ENCODE results near the gene LENEP.

LENEP gene

DNA sequence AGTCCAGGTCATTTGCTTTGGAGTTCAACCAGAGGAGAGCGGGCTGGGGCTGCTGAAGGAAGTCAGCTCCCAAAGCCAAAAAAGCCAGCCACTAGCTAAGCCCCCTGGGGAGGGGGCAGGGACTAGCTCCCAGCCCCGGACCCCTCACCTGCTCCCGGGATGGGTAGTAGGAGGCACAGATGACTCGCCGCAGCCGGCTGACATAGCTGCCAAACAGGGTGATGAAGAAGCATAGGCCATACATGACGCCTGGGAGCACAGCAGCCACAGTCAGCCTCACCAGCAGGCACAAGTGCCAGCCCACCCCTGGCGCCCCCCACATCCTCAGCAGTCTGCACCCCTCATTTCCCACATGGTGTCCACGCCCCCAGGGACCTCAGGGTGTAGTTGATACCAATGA lies 32.8 kb downstream of the LENEP start:
- DNase-seq (ENCODE audit: low read depth in 1 of 2, low spot score in 1 of 2), result no peak

- DNase-seq (ENCODE audit: low read depth in 1 of 2, low spot score in 1 of 2), result no peak
These were observed 33.2 kb downstream of the LENEP start for GRCh38 chr1:155026588-155026987.

DNA sequence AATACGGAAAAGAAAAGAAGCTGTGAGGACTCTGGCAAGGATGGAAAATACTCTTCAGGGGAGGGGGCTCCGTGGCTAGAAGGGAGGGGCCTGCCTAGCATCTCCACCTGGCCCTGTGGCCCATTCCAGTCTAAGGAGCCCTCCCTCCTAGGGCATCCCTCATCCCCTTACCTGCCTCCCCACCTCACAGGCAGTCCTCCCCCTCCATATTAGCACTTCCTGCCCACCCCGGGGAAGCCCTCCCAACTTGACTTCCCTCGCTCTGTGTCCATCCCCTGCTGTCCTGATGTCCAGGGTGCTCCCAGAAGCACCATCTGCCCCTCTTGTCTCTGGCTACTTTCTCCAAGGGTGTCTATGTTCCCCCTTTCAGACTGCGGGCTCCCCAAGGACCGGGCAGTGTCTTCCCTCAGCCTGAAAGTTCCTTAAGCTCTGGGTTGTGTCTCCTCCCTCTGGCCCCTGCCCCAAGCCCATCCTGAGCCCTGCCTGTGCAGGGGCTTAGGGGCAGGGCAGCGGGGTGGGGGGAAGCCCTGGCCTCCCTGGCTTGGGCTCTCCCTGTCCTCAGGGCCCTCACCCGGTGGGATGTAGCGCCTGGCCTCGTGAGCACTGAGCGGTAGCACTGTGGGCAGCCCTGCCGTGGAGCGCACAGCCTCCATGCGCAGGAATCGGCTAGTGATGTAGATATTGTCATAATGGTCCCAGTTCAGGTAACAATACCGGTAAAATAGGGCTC lies 36.3 kb downstream of the LENEP start:
- no peak for DNase-seq (ENCODE audit: low read depth in 1 of 2, low spot score in 1 of 2)

GRCh38 chr1:155030243-155030795 lies 36.9 kb downstream of the LENEP start:
- no peak for DNase-seq (ENCODE audit: low read depth in 1 of 2, low spot score in 1 of 2)

DNA sequence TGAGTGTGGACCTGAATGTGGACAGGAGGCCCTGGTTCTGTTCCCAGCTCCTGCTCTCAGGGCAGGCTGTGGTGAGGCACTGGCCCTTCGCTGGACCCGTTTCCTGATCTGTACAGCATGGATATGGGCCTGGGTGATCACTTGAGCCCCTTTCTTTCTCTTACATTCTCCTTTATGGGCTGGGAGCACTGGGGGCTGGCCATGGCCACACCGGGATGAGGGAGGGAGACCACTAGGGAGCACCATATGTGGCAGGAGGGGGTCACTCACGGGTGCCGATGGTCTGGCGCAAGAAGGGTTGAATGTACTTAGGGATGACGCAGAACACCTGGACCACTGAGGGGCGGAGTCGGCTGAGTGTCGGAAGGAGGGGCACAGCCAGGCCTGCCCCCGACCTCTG lies 37.5 kb downstream of the LENEP start:
- no peak for DNase-seq (ENCODE audit: low read depth in 1 of 2, low spot score in 1 of 2)

DNA sequence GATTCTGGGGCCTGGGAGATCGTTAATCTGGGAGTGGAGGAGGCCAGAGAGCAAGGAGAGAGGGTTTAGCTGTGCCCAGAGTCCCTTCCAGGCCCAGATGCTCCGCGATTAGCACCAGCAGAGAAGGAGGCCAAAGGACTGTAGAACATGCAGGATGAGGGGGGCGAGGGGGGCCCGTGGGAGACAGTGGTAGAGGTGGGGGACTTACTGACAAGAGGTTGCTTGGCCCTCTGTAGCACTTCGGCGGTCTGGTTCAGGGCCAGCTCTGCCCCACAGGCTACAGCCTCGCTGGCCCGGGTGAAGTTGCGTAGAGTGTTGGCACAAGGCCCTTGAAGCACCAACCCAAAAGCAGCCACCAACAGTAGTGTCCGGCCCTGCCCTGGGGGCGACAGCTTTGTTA lies 39.5 kb downstream of the LENEP start:
- no peak for DNase-seq (ENCODE audit: low read depth in 1 of 2, low spot score in 1 of 2)

DNA sequence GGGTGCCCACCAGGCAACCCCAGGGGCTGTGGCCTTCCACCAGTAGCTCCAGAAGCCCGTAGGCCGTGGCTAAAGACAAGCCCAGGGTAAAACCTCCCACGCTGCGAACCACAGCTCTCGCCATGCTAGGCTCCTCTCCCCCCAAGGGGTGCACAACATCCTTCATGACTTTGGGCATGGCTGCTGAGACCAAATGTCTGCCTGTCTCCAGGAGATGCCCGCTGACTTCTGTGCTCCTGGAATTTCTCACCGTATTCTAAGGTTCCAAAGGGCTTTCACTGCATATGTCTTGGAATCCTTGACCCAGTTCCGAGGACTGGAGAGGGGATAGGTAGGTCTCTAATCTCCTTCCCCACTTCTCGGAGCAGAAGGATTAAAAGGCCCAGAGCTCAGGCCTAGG lies 40.1 kb downstream of the LENEP start, which contains the start of the genes DCST1 and DCST2:
DCST1 (plus strand) TSS at position 301 of the 400 bp plus-strand sequence. CDS start 213 bp downstream, outside the sequence.
DCST2 (minus strand) TSS at position 258 of the 400 bp plus-strand sequence; CDS start at position 178, 80 bp downstream.
- DNase-seq (ENCODE audit: low read depth in 1 of 2, low spot score in 1 of 2), result no peak

DNA sequence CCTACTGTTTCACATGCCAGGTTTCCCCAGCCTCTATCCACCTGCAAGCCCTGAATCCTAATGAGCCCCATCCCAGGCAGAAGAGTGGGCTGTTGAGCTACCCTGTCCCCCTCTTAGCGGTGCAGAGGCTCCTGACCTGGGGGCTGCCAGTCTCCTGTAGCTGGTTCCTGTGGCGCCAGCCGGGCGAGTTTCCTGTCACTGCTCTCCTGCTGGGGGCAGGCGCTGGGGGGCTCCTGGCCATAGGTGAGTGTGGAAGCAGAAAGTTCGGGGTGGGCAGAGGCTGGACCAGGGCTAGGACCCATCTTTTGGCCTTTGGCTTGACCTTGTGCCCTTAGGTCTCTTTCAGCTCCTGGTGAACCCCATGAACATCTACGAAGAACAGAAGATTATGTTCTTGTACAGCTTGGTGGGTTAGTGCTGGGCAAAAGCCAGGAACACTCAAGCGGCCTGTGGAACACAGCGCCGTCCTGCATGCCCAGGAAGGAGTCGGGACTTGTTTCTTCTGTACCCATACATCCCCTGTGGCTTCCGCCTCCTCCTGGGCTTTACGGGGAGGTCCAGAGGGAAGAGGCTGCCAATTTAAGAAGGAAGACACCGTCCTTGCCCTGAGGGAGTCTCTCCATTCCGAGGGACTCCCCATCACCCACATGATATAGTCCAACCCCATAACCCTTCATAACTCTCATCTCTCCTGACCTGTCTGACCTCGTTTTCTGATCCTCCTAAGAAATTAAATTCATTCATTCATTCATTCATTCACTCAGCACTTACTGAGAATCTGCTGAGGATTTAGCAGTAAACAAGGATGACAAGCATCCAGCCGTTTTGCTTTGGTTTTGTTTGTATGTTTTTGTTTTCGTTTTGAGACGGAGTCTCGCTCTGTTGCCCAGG lies 41.2 kb downstream of the LENEP start:
- no peak for DNase-seq (ENCODE audit: low read depth in 1 of 2, low spot score in 1 of 2)

DNA sequence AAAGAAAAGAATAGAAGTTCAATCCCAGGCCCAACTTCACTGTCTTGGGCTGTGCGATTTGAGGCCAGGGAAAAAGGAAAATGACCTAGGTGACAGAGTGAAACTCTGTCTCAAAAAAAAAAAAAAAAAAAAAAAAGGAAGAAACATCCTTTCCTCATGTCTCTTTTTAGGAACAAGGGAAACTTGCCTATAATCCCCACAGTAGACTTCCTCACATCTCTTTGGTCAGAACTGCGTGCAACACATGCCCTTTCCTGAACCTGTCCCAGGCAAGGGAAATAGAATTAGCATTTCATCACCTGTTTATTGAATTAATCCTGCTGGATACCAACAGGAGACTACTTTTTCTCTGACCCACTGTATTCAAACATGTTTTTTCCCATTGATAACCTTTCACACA lies 42.5 kb downstream of the LENEP start:
- no peak for DNase-seq (ENCODE audit: low read depth in 1 of 2, low spot score in 1 of 2)

- no peak for DNase-seq (ENCODE audit: low read depth in 1 of 2, low spot score in 1 of 2)
These were observed 43.7 kb downstream of the LENEP start for GRCh38 chr1:155037043-155037442.

DNA sequence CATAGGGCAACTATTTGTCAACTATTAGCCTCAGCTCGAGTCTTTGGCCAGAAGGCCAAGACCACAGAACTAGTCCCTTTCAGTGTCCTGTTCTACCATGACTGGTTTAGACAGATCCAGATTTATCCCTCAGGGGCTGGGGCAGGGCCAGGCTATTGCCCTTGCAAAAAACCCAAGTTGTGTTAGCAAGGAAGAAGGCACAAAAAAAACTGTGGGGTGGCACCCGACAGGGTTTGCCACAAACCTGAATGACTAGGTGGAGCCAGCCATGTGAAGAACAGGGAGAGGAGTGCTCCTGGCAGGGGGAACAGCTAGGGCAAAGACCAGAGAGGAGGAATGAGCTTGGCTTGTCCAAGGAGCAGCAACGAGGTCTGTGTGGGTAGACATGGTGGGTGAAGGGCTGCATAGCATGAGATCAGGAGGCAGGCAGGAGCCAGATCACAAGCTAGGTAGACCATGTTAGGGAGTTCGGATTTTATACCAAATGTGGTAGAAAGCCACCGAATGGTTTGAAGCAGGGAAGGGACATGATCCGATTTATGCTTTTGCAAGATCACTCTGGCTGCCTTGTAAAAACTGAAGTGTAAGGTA lies 44.6 kb downstream of the LENEP start:
- DNase-seq (ENCODE audit: low read depth in 1 of 2, low spot score in 1 of 2), result no peak

GRCh38 chr1:155038602-155039307 lies 45.4 kb downstream of the LENEP start:
- DNase-seq (ENCODE audit: low read depth in 1 of 2, low spot score in 1 of 2), result no peak

GRCh38 chr1:155039308-155039669 lies 45.9 kb downstream of the LENEP start:
- DNase-seq (ENCODE audit: low read depth in 1 of 2, low spot score in 1 of 2), result no peak

DNA sequence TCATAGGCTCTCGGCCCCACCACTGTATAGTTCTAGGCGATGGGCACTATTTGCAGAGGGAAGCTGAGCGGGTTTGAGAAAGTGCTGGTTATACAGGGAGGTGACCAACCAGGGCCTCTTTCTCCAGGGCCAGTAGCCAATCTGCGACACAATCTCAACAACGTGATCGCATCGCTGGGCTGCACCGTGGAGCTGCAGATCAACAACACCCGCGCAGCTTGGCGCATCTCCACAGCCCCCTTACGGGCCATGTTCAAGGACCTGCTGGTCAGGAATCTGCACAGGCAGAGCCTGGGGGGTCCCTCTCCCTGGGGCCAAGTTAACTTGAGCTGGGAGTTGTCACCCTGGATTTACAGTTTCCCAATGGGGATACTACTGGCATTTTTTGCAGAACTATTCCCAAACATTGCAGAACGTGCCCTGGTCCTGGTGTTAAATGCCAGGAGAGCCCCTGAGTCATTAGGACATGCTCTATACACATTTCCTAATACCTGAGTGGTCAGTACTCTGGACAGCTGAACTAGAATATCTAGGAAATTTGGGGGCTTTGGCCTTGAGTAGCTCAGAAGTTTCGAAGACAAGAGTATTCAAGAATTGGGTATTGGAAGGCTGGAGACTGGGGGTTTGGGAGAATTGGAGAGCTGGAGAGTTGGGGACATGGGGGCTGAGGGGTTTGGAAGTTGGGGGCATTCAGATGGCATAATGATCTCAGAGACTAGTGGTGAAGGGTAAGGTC lies 47.1 kb downstream of the LENEP start:
- DNase-seq (ENCODE audit: low read depth in 1 of 2, low spot score in 1 of 2), result no peak

DNA sequence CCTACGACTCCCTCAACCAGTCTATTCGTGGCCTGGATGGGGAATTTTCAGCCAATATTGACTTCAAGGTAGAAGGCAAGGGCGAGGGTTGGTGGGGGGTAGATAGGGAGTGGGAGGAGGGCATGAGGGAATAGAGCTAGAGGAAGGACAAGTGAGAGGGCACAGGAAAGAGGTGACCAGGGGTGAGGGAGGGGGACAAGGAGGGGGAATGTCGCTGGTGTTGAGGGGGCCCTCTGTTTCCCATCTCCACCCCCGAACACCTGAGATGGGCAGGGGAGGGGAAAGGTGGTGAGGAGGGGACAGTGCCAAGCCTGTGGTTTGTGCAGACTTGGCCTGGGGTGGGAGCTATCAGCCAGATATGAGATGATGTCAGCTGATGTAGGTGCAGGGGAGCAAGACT lies 49.4 kb downstream of the LENEP start:
- no peak for DNase-seq (ENCODE audit: low read depth in 1 of 2, low spot score in 1 of 2)

DNA sequence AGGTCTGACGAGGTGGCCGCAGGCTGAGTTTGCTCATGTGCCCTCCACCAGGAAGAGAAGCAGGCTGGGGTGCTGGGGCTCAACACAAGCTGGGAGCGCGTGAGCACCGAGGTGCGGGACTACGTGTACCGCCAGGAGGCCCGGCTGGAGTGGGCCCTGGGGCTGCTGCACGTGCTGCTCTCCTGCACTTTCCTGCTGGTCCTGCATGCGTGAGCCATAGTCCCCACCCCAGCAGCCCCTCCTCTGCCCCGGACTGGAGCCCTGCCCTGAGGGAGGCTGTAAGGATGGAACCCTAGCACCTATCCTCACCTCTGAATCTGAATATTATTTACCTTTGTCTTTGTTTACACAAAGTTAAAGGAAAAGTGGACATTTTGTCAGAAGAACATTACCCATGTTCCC lies 49.9 kb downstream of the LENEP start:
- DNase-seq (ENCODE audit: low read depth in 1 of 2, low spot score in 1 of 2), result no peak

- DNase-seq (ENCODE audit: low read depth in 1 of 2, low spot score in 1 of 2), result no peak
These were observed 50.4 kb downstream of the LENEP start for GRCh38 chr1:155043793-155044192.
